C4-2B (cell line): ENCODE data around the gene DLG4.
A peak's percentile ranks its signal among the peaks of the same experiment; 100 is the strongest.
"Not testable (repeated sequence)": the region's sequence is repeated elsewhere in the genome, so short reads cannot be mapped to it uniquely, and the experiment has no call there.

Source experiments
- H3K27ac ChIP-seq: fragments of 450-650 bp; 2 replicates; pipeline ENCODE4 v1.5.1; 2017
- ZFX ChIP-seq: fragments of 450-650 bp; IDR thresholded peaks from 2 replicates; pipeline ENCODE4 v1.6.1; 2017
- TF ChIP-seq, protein P1 (sequence below): fragments of 450-650 bp; conservative IDR thresholded peaks from 2 replicates; pipeline ENCODE4 v1.5.1; 2017; ENCODE audit warnings: mild to moderate bottlenecking

DLG4 gene

DNA sequence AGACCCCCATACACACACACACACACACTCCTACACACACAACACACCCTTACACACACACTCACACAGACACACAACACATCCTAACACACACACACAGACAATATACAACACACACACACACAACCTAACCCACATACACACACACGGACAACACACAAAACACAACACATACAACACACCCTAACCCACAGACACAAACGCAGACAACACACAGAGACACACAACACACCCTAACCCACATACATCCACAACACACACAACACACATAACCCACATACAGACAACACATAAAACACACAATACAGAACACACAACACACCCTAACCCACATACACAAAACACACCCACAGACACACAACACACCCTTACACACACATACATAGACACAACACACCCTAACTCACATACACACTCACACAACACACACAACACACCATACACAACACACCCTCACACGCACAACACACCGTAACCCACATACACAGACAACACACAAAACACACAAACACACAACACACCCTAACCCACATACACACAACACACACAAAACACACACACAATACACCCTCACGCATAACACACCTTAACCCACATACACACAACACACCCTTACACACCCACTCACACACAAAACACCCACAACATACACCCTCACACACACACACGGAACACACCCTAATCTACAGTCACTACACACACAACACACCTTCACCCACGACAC lies 44.9 kb downstream of the DLG4 start:
- H3K27ac ChIP-seq = no peak overlapping the region
- TF ChIP-seq ZFX = no peak
- TF ChIP-seq, protein P1, sequence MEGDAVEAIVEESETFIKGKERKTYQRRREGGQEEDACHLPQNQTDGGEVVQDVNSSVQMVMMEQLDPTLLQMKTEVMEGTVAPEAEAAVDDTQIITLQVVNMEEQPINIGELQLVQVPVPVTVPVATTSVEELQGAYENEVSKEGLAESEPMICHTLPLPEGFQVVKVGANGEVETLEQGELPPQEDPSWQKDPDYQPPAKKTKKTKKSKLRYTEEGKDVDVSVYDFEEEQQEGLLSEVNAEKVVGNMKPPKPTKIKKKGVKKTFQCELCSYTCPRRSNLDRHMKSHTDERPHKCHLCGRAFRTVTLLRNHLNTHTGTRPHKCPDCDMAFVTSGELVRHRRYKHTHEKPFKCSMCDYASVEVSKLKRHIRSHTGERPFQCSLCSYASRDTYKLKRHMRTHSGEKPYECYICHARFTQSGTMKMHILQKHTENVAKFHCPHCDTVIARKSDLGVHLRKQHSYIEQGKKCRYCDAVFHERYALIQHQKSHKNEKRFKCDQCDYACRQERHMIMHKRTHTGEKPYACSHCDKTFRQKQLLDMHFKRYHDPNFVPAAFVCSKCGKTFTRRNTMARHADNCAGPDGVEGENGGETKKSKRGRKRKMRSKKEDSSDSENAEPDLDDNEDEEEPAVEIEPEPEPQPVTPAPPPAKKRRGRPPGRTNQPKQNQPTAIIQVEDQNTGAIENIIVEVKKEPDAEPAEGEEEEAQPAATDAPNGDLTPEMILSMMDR = no peak

DNA sequence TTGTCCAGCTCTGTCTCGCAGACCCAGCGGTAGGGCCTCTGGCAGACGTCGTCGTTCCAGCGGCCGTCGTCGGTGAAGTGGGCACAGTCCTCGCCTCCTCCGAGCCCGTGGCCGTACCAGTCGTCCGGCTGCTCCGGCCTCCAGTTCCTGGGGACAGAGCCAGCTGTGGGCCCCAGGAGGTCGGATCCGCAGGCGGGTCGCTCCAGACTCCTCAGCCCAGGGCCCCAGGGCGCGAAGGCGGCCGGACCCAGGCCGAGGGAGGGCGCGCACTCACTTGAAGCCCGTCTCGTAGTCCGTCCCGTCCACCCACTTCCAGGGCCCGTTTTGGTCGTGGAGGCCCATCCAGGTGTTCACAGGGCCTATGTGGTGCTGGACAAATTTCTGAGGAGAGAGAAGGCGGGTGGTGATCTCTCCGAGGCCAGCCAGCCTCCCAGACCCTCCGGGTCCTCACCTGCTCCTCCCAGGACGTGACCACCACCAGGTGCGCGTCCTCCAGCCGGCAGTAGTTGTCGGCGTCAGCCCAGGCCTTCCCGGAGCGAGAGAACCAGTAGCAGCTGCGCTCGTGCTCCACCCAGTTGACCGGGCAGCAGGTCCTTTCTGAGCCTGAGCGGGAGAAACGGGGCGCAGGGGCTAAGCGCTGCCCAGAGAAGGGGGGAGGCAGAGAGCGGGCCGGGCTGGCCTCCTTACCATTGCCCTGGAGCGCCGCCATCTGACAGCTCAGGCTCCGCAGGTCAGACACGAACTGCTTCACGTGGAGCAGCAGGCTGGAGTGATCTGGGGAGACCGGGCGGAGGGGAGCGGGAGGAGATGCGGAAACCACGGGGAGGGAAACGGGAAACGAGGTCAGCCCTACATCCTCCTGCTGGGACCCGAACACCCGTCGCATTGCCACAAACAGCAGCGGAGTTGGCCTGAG lies 45.7 kb downstream of the DLG4 start:
- TF ChIP-seq, protein P1 = no peak
- no peak for TF ChIP-seq ZFX
- no peak overlapping the region for H3K27ac ChIP-seq

DNA sequence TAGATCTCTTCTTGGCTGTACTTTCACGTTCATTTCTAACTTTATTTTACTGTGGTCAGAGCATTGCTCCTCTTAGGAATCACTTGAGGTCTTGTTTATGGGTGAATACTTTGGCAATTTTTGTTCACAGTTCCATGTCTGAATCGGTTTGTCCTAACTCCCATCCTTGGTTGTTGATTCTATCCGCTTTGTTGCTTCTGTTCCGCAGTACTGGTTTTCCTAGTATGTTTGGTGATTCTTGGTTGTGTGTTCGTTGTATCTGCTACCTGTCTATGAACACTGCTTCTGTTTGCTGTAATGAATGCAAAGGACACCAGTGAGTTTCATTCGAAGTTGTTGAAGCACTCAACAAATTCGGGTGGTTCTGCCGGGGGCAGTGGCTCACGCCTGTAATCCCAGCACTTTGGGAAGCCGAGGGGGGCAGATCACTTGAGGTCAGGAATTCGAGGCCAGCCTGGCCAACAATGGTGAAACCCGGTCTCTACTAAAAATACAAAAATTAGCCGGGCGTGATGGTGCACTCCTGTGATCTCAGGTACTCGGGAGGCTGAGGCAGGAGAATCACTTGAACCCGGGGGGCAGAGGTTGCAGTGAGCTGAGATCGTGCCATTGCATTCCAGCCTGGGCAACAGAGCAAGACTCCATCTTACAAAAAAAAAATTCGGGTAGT lies 47.0 kb downstream of the DLG4 start:
- H3K27ac ChIP-seq = not testable (repeated sequence)

DNA sequence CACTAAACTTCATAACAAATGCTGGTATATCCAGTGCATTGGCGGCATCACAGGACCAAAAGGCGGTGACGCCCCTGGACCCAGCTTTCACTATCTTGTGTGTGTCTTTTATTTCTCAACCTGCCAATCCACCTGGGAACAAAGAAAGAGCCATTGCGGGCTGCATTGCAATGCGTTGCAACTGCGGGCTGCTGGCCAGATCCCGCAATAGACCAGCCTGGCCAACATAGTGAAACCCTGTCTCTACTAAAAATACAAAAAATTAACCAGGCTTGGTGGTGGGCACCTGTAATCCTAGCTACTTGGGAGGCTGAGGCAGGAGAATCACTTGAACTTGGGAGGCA lies 50.1 kb downstream of the DLG4 start:
- not testable (repeated sequence) for H3K27ac ChIP-seq

DNA sequence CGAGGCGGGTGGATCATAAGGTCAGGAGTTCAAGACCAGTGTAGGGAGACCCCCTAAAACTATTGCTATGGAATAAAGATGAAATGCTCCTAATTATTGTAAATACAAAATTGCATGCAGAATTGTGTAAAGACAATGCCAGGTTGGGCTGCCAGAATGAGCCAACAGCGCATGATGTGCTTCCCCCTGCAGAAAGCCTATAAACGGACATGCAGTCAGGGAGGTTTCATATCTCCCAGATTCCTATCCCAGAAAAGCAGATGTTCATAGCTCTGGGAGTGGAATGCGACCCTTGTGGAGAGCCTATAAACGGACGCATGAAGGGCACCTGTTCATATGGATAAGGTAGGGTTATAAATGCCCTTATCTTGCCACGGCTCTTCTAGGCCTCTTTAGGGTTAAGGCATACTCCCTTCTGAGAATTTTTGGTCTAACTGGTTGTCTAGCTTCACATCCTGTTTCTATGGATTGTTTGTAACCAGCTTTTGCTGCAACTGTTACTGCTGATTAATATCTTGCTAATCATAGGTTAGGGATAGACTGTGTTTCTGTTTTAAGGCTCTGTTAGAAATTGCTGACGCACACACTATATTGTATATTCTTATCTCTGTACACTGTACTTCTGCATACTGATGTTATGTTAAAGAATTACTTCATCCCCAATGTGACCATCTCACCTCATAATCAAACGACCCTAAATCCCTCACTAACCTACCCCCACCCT lies 50.6 kb downstream of the DLG4 start:
- not testable (repeated sequence) for H3K27ac ChIP-seq

DNA sequence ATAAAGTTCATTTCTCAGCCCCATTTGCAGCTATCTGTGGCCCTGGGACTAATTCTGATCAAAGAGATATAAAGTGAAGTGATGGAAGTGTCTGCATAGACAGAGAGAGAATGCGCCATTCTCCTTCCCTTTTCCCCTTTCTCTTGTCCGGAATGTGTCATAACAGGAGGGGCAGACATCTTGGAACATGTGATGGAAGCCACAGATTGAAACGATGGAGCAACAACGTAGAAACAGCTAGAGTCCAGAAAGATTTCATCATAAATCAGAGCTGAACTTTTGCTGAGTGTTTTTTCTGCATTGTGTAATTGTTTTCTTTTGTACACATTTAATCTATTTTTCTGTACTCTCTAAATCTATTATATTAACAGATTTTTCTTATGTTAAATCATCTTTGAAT lies 51.8 kb downstream of the DLG4 start:
- no peak overlapping the region for H3K27ac ChIP-seq
- no peak for TF ChIP-seq ZFX
- TF ChIP-seq, protein P1 = no peak

DNA sequence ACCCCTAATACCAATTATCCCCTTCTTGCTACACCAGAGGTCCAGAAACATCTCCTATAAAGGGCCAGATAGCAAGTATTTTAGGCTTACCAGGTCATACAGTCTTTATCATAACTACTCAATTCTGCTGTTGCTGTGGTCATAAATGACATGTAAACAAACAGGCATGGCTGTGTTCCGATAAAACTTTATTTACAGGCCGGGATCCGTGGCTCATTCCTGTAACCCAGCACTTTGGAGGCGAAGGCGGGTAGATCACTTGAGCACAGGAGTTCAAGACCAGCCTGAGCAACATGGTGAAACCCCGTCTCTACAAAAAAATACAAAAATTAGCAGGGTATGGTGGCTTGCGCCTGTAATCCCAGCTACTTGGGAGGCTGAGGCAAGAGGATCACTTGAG lies 52.8 kb downstream of the DLG4 start:
- TF ChIP-seq, protein P1 = no peak
- TF ChIP-seq ZFX = no peak
- H3K27ac ChIP-seq = no peak overlapping the region

DNA sequence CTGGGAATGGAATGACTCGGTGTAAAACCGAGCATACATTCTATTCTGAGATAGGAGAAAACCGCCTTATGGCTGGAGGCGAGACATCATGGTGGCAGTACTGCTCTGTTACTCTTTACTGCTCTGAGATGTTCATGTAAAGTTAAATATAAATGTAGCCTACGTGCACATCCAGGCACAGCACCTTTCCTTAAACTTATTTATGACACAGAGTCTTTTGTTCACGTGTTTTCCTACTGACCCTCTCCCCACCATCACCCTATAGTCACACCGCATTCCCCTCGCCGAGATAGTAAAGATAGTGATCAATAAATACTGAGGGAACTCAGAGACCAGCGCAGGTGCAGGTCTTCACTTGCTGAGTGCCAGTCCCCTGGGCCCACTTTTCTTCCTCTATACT lies 60.1 kb downstream of the DLG4 start:
- peak overlapping the region; percentile 53 for H3K27ac ChIP-seq

DNA sequence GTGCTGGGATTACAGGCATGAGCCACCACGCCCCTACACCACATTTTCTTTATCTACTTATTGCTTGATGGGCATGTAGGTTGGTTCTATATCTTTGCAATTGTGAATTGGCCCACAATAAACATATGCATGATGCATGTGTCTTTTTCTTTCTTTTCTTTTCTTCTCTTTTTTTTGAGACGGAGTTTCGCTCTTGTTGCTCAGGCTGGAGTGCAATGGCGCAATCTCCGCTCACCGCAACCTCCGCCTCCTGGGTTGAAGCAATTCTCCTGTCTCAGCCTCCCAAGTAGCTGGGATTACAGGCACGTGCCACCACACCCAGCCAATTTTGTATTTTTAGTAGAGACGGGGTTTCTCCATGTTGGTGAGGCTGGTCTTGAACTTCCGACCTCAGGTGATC lies 61.2 kb downstream of the DLG4 start:
- not testable (repeated sequence) for H3K27ac ChIP-seq
